SKM-1 treated with dmso at 0.1 percent for 144 hours (cell line): Measurements from ENCODE around the gene FBXO40.

Experiments
- DNase-seq: peaks from one replicate; lab custom pipeline; 2025; ENCODE audit not compliant: unreplicated experiment; lab: John Stamatoyannopoulos, UW

Gene FBXO40

DNA sequence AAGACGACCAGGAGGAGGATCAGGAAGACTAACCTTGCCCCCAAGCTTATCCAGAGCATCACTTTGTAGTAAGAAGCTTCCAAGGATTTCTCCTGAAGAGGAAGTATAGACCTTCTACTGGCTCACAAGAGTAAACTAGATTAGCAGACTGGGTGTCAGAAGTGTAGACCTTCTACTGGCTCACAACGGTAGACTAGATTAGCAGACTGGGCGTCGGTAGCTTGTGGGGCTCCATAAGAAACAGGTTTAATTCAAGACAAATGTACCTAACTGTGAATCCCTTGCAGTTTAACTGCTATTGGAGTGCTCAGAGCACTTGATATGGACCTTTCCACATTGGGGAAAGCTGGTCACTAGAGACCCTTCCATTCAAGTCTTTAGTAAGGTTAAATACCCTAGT, 12.9 kb downstream of the FBXO40 start:
- DNase-seq: no peak

DNA sequence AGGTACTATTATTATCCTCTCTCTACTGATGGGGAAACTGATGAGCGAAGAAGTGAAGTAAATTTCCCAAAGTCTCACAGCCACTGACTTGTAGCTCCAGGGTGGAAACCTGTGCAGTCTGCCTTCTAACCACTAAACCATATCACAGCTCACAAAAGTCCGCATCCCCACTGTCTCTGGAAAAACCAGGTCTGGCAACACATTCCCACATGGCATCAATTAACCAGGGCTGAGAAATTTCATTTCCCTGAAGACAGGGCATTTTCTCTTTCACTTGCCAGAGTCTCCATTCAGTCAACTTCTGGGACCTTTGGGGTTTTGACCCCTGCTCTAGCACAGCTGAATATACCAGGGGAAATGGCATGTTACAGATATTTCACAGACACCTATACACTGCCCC, 26.5 kb downstream of the FBXO40 start:
- DNase-seq: no peak

DNA sequence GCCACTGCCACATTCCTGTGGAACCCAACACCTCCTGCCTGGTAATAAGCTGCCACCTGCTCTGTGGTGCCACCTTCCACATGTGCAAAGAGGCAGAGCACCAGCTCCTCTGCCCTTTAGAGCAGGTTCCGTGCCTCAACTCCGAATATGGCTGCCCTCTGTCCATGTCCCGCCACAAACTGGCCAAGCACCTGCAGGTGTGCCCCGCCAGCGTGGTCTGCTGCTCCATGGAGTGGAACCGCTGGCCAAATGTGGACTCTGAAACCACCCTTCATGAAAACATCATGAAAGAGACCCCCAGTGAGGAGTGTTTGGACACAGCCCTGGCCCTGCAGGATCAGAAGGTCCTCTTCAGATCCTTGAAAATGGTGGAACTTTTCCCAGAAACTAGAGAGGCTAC, 28.3 kb downstream of the FBXO40 start:
- no peak for DNase-seq

DNA sequence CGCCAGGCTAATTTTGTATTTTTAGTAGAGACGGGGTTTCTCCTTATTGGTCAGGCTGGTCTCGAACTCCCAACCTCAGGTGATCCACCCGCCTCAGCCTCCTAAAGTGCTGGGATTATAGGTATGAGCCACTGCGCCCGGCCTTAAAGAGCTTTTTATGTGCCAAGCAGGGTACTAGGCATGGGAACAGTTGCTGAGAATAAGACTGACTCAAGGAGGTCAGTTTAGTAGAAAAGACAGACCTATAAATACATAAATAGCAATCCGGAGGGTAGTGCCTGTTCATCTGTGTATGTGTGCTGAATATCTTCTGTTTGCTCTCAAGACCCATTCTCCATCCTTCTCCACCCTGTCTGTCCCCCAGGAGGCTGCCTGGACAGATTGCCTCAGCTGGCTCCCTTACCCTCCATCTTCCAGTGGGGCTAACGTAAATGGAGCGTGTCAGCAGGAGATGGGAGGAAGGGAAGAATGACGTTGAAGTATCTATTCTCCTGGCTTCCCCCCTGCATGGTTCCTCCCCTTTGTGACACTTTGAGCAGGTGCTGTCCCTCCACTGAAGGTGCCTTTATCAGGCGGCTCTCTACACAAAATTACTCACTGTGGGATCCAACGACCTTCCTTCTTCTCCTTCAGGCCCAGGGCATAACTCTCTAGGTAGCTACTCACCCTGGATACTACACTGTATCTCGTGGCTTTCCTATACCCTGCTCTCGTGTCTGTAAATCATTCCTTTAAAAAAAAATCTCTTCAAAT, 31.1 kb downstream of the FBXO40 start:
- no peak for DNase-seq

DNA sequence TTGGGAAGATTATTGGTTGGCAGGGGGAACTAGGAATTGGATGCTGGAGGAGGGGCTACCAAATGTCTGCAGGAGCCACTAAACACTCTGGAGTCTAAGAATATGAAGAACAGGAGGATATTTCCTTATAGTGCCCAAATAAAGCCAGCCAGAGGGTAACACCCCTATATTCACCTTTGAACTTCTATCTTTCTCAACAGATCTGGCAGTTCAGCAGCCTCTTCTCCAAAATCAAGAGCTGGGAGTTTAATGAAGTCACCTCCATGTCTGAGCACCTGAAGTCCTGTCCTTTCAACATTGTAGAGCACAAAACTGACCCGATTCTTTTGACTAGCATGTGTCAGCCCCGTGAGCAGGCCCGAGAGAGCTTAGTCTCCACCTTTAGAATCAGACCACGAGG, 33.3 kb downstream of the FBXO40 start:
- DNase-seq: no peak

DNA sequence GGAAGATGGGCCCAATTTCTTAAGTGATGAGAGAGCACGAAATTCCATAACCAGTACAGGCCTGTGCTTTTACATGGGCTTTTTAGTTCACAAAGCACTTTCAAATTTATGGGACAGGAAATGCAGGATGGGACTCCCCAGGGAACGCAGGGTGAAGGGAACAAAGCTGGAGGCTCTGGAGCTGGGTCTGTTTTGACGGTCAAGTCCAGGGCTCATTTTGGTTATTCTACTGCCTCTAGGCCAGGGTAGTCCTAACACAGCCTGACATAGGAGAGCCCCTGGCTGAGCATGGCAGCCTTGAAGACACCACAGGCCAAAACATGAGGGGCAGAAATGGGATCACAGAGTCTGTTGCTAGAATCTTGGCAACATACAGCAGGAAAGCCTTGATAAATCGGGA, 34.0 kb downstream of the FBXO40 start:
- DNase-seq: no peak

DNA sequence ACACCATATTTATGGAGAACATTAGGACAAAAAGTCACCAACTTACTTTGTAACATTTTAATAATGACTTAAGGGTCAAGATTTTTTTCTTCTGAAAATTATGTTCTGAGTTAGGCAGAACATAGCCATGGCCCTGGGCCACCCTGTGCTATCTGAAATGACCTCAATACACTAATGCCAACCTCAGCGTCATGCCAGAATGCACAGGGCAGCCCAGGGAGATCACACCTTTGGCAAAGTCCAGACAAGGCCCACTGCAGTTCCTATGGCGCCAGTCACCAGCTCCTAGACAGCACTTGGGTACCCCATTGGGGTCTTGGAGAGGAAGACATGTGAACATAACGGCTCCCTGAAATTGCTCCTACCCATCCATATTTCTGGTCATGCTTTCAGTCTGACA, 34.4 kb downstream of the FBXO40 start:
- no peak for DNase-seq

DNA sequence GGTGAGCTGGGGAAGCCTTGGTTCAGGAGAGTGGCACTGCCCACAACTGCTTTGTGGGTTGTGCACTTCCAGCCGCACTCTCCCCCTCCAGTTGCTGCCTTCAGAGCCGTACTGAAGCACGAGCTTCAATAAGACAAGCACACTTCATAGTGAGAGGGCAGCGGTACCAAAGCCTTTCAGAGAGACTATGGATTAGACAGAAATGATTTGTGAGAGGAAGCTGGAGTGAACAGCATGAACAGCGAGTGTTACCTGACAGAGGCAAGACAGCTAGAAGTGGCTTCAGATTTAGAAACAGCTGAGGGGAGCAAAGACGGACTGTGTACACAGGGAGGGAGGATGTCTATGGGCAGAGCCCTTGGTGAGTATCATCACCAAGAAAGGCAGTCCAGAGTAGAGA, 36.4 kb downstream of the FBXO40 start:
- DNase-seq: no peak

DNA sequence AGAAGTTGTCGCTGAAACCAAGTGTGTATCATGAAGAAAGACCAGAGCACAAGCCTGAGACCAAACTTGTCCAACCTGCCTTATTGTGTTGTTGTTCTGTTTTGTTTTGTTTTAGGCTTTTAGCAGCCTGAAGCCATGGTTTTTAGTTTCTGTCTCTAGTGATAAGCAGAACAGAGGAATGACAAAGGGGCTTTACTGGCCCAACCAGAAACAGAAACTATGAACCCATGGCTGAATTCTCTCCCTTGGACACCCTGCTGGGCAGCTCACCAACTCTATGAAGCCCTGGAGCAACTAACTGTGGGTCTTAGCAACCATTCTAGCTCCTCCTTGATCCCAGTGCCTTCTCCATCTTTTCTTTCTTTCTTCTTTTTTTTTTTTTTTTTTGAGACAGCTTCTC, 37.2 kb downstream of the FBXO40 start:
- DNase-seq: no peak

DNA sequence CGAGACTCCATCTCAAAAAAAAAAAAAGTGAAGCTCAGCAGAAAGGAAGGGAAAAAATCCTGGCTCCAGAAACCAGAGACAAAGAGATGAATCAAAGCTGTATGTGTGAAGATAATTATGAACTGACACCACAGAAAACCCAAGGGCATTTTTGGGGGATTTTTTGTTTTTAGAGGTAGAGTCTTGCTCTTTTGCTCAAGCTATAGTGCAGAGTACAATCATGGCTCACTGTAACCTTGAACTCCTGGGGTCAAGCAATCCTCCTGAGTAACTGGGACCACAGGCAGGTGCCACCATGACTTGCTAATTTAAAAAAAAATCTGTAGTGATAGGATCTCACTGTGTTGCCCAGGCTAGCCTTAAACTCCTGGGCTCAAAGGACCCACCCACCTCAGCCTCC, 44.7 kb downstream of the FBXO40 start:
- no peak for DNase-seq

DNA sequence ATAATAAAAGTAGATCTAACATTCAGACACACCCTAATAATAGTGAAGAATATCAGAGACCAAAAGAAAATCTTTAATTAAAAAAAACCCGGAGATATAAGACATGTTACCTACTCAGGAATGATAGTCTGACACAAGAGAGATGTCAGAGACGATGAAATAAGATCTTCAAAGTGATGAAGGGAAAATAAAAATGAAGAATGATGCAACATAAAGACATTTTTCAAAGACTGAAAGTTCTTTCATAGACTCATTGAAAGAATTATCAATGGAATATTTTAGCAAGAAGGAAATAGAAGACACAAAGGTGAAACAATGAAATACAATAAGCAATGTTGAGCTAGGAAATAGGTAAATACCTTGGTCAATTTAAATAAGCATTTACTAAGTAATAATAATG, 47.9 kb downstream of the FBXO40 start:
- no peak for DNase-seq

DNA sequence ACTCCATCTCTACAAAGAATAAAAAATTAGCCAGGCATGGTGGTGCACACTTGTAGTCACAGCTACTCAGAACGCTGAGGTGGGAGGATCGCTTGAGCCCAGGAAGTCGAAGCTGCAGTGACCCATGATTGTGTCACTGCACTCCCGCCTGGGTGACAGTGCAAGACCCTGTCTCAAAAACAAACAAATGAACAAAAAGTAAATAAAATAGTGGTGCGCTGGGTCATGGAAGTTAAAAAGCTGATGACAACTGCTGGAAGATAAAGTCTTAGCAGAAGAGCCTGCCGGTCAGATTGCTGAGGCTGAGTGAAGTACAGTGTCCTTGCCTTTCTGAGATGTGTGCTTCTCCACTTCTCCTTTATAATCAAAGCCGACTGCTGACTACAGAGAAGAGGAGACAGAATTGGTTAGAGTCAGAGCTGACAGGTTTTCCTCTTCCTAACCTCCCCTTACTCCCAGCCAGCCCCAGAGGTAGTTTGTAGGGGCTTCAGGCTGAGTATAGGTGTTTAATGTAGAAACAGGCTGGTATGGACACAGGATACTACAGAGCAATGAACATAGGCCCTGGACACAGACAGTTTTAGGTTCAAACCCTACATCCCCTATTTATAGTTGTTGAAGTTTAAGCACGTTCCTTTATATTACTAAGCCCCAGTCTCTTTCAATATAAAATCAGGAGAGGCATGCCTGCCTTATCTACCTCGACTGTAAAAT, 49.6 kb downstream of the FBXO40 start:
- no peak for DNase-seq

DNA sequence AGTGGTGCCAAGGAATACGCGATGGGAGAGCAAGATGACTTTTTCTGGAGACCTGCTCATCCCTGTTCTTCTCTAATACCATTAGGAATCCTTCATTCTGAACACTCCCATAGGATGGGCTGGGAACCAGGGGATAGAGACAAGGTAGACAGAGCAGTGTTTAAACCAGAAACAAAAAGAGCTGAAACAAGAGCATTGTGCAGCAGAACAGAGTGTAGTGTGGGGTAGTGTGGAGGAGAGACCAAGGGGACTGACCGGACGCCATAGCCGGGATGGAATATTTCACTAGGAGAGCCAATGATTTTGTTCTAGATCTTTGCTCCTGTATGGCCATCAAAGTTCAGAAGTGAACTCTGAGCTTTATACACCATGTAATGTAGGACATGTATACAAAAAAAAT, 51.9 kb downstream of the FBXO40 start:
- no peak for DNase-seq

DNA sequence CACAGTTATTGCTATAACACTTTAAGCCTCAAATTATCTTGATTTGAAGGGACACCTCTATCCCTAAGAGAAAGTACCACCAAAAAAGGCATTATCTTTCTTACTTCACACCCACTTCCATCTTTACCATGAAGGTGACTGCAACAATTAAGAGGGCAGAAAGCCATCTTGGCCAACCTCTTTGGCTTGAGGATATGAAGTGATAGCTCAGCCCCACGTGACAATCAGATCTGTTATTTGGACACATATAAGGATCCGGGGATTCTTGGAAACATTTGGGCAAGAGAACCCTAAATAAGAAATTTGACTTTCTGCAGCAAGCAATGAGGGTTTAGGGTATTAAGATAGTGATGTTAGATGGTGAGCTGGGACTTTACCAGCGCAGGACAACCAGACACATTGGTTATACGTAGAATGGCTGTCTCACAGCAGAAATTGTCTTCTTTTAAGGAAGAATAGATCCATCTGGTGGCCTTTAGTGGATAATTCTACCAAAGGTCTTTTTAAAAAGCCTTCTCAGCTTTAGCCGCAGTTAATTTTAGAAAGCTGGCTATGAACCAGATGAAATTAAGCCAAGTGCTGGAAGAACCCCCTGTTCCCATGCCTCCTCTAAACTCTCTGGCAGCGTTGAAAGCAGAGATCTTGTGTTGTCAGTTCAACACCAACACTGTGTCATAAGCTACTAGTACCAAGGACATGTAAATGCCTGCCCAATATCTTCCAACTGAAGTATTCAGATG, 55.2 kb downstream of the FBXO40 start:
- DNase-seq: no peak

DNA sequence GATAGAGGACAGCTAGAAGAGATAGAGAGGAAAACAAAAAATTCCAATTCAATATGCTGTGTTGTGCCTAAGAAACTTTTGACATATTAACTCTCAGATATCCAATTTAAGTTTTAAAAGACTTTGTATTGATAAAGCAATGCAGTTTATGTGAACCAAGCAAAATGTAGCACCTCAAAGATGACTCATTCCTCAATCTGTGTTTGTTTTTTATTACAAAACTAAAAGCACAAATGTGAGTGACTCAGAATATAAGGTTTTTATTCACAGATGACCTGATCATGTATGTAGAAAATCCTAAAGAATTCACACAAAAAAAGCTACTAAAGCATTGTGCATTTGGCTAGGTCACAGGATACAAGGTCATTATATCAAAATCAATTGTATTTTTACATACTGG, 56.5 kb downstream of the FBXO40 start:
- no peak for DNase-seq

DNA sequence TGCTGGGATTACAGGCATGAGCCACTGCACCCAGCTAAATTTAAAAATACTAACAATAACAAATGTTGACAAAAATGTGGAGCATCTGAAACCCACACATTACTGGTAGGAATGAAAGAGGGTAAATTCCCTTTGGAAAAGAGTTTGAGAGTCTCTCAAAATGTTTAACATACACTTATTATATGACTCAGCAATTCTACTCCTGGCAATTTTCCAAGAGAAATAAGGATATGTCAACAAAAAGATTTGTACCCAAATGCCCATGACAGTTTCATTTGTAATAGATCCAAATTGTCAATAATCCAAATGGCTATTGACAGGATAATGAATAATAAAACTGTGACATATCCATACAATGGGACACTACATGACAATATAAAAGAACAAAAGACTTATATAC, 58.5 kb downstream of the FBXO40 start:
- no peak for DNase-seq

DNA sequence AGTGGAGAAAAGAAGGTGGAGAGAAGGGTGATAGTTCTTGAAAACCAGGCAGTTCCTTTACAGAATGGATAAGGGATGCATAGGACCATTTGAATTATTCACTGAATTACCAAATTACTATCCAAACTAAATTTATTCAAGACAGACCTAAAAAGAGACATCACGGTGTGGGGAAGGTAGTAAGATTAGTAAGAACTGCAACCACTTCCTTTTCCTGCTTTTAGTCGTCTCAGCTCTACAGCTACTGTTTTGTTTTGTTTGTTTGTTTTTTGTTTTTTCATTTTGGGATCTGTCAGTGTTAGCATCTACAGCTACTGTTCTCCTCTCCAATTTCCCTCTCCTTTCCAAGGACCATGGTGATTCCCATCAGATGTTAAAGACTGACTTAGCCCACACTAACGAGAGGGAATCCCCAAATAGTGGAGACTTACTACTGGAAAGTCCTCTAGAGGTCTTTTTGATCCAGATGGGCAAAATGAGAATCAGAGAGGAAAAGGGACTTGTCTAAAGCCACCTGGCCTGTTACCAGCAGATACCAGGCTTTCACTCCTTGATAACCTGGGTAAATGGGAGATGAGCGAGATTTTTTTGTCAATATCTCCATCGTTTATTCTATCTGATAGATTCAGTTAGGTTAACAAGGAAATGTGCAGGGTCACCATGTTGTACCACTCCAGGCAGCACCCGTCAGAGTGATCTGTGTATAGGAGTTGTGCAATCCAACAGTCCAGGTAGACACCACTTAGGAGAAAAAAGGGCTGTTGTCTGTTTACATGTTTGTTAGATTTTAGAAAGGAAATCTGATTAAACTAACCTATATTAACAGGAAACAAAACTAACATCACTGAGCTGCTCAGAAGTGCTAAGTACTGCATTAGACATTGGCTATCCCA, 61.6 kb downstream of the FBXO40 start:
- no peak for DNase-seq

DNA sequence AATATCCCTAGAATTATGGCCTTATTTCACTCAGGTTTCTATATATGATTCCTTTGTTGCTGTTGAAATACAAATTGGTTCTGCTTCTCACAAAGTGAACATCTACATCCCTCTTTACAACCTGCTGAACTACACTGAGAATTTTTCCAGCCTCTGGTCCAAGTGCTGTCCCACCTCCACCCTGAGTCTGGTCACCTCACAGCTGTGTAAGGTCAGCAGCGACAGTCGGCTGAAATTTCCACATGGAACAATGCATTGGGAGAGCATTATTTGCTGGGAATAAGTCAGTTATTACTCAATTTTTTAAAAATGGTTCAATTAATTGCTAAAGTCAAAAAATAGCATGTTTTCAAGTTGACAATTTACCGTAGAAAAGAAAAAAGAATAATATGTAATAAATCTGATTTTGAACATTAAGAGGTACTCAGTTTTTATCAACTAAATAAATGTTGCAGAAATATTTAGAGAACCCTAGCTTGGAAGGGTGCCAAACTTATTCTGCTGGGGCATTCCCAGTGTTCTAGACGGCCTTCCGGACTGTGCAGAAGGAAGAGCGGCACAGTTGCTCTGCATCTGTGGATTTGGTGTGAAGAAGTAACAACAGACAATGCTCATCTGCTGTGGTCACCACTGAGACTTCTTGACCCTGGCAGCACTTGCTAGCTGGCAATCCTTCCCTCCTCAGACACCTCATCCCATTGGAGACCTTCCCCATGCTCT, 65.7 kb downstream of the FBXO40 start:
- DNase-seq: no peak

DNA sequence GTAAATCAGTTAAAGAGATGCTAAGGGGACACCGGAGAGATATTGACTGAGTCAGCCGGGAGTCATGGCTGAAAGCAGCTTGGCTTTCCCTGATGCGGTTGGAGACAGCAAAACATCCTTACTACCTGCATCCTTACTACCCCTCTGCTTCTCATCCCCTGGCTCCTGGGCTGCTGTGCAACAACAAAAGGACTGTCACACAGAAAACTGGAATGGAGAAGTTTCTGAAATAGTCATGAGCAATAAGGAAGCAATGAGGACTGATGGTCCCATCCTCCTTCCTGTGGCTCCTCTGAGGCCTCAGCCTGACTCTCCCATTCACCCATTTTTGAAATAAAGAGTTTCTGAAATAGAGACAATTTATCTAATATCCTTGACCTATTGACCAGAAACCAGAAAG, 66.4 kb downstream of the FBXO40 start:
- no peak for DNase-seq

DNA sequence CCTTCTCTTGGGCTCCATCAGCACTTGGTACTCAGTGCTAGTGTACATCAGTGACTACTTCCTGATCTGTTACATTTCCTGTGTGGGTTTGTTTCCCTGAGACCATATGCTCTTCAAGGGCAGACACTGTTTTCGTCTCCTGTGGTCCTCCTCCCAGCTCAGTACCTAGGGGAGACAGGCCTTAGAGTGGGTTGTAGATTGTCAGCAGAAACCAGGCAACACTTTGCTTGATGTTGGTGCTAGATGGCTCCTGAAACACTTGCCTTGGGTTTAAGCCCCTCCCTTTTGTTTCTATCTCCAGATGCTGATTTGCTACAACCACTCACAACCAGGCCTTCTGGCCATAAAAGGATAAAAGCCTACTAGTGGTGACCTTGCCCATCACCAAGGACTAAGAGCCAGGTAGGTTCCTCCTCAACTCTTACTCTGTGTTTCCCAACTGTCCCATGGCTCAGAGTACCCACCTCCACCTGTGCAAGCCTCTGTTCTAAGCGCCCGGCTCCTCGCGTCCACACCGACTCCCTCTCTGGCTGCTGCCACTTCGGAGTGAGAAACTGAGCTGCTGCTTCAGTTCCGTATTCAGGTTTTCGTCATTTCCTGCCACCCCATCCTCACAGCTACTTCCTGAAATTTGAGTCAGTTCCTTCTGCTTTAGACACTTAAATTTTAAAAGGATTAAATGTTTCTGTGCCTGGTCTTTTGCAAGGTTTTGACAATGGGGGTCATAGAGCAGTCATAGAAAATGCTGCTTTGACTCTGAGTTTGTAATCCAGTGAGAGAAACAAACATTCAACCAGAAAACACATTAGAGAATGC, 67.4 kb downstream of the FBXO40 start, which contains the start of gene HCLS1:
Gene HCLS1, minus strand, starts transcription at position 548 of the 816 bp plus-strand sequence. CDS start 2,556 bp downstream, outside the sequence.
- DNase-seq: peak; percentile 97
